ENCODE data around the gene CD300A.
A peak's percentile ranks its signal among the peaks of the same experiment; 100 is the strongest.

CD300A gene

GRCh38 chr17:74441537-74441936 lies 24.9 kb upstream of the CD300A start:
- DNase-seq: no peak

DNA sequence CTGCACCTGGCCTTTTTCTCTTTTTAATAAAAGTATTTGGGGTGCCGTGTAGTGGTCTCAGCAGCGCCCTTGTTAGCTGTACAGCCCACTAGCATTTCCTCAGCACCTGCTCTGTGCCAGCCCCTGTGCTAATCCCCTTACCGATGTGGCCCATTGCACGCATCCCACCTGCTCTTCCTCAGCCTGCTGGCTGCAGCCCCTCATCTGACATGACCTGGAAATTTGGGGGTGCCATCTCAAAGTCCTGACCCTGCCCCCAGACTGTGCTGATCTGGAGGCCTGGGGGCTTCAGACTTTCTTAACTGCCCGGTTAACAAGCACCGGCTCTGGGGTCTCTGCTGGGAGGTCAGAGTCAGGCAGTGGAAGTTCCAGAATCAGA lies 24.2 kb upstream of the CD300A start:
- DNase-seq: no peak

GRCh38 chr17:74442670-74443515 lies 23.5 kb upstream of the CD300A start:
- DNase-seq: no peak

DNA sequence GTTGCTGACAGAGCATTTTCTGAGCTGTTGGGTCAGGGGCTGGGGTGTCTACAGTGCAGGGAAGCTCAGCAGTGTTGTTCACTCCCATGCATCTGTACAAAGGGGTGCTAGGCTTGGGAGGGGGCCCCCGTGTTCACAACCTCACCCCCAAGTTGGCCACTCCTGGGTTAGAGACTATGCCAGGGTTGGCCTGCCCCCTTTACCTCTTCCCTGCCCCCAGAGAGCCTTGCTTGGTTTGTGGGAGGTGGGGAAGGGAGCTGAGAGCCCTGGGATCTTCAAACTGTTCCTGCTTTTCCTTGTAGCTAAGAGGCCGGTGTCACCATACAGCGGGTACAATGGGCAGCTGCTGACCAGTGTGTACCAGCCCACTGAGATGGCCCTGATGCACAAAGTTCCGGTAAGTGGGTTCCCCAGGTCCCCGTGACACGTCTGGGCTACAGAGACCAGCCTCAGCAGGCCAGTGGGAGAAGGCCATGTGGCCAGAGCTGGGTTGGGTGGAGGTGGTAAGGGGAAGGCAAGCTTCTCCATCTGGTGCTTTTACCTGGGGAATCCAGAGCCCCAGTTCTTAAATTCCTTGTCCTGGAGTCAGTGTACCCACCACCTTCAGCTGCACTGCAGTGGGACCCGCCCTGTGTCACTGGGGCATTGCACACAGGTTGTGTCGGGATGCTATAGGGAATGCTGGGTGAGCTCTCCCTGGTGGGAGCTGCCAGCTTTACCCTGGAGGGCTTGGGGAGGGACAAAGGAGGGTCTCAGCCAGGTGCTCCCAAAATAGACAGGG lies 22.7 kb upstream of the CD300A start:
- DNase-seq: no peak

DNA sequence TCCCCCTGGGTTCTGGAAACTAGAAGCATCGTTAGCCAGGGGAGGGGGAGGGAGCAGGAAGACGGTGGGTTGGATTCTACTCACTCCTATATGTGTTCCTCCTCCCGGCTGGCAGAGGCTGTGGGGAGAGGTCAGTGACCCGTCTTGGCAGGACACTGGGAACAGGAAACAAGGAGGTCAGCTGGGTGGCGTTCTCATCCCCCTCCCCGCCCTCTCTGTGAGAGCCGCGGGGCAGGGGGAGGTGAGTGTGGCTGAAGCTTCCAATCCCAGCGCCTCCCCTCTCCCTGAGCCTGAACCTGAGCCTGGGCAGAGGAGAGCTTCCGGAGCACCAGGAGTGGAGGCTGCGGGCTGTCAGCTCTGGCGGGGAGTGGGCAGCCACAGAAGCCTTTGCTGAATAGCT lies 22.0 kb upstream of the CD300A start:
- no peak for DNase-seq

DNA sequence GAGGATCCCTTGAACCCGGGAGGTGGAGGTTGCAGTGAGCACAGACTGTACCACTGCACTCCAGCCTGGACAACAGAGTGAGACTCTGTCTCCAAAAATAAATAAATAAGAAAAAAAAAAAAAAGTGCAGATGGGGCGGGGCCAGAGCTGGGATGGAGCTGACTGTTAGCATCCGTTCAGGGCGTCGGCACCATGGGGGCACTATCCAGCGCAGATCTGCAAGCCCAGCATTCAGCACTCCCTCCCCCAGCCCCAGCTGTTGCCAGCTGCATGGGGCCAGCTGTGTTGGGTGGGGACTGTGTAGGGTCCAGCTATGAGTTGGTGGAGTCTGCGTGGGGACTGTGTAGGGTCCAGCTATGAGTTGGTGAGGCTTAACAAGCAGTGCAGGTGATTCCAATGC lies 21.3 kb upstream of the CD300A start:
- DNase-seq: no peak

DNA sequence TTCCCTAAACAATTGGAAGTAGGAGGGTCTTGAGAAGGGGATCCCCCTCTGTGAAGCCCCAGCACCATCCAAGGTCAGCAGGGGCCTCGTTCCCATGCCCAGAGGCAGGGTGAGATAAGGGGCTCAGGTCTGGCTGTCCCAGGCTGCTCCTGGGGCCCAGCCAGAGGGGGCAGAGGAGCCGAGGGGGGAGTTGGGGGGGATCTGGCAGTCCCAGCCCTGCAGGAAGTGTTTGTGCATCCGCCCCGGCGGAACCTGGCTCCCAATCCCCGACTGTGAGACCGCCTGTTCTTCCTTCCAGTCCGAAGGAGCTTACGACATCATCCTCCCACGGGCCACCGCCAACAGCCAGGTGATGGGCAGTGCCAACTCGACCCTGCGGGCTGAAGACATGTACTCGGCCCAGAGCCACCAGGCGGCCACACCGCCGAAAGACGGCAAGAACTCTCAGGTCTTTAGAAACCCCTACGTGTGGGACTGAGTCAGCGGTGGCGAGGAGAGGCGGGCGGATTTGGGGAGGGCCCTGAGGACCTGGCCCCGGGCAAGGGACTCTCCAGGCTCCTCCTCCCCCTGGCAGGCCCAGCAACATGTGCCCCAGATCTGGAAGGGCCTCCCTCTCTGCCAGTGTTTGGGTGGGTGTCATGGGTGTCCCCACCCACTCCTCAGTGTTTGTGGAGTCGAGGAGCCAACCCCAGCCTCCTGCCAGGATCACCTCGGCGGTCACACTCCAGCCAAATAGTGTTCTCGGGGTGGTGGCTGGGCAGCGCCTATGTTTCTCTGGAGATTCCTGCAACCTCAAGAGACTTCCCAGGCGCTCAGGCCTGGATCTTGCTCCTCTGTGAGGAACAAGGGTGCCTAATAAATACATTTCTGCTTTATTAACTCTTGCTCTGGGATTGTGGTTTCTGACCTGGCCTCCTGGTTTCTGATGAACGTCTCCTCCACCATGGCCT lies 19.6 kb upstream of the CD300A start:
- DNase-seq: no peak

GRCh38 chr17:74447628-74448159 lies 18.7 kb upstream of the CD300A start:
- DNase-seq: no peak

GRCh38 chr17:74448756-74449155 lies 17.7 kb upstream of the CD300A start:
- DNase-seq: no peak

DNA sequence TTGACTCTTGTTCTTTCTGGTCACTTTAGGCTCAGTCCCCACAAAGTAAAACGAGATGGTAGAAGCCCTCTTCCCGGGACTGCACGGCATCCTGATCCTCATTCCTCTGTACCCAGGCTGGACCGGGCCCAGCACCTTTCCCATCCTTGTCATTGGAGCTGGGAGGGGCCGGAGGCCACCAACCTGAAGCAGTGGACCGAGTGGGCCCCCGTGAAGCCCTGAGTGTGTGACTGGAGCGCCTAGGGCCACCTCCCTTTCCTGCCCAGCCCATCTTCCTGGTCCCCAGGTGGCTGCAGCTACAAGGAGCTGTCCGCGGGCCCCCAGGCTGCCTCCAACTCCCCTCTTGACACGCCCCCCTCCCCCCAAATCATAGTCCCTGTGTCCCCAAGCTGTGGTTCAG lies 17.1 kb upstream of the CD300A start:
- no peak for DNase-seq

DNA sequence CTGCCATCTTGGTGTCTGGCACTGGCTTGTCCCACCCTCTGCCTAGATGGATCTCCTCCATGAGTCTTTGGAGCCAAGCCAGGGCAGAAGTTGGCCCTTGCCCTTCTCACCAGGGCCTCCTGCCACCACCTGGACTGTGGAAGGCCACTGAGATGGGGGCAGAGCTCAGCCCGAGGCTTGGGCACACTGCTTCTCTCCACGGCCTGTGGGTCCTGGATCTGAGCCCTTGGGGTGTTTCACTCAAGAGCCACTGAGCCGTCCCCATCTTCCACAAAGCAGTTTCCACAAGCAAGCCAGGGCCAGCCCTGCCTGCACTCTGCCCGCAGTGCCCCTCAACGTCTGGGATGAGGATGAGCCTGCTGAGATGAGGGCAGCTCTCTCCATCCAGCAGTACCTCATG lies 16.7 kb upstream of the CD300A start:
- no peak for DNase-seq

DNA sequence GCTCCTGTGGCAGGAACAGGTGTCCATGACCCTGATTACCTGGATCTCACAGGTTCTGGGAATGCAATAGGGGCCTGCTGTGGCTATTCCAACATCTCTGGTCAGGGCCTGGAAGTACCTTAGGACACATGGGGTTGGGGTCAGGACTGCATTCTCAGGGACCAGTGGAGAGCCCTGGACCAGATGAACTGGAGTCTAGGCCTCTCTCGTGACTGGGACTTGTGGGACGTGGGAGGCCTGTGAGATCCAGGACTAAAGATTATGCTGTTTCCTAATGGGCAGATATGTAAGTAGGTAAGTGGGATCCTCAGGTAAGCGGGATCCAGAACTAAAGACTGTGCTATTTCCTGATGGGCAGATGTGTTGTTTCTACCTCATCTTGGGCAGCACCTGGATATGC lies 16.2 kb upstream of the CD300A start:
- DNase-seq: no peak

GRCh38 chr17:74450925-74451403 lies 15.5 kb upstream of the CD300A start:
- no peak for DNase-seq

- no peak for DNase-seq
Observed at GRCh38 chr17:74451557-74451956, 14.9 kb upstream of the CD300A start.

DNA sequence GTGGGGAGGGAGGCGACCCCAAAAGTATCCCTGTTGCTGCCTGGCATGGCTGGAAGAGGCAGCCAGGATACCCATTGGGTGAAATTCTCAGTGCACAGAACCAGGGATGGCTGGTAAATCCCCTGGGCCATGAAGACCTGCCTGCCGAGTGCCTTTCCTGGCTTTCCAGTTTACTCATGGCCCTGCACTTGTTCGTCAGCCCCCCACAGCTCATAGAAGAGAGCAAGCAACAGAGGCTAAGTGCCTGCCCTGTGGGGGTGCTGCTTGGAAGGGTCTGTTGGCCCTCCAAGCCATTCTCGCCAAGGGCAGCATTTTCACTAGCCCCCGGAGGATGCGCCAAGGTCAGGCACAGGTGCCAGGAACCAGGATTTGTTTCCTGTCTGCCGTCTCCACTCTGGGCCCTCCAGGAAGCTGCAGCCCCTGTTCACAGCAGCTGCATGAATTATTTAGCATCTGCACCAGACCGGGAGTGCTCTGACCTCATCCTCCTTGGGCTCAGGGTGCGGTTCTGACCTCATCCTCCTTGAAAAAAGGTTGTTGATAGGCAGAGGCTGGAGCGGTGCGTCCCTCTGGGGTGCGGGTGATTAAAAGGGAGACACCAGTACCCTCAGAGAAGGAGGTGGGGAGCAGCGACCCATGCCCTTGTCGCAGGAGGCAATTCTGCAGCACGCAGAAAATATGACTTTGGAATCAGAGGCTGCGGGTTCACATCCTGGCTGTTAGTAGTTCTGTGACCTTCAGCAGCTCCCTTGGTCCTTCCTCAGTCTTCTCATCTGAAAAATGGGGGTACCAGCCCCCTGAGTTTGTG lies 14.2 kb upstream of the CD300A start:
- DNase-seq: no peak

- no peak for DNase-seq
Observed at GRCh38 chr17:74452841-74453661, 13.4 kb upstream of the CD300A start.

- DNase-seq: peak; percentile 66
Observed at GRCh38 chr17:74453665-74454196, 12.7 kb upstream of the CD300A start.

- DNase-seq: no peak
Observed at GRCh38 chr17:74454197-74455024, 12.0 kb upstream of the CD300A start.

DNA sequence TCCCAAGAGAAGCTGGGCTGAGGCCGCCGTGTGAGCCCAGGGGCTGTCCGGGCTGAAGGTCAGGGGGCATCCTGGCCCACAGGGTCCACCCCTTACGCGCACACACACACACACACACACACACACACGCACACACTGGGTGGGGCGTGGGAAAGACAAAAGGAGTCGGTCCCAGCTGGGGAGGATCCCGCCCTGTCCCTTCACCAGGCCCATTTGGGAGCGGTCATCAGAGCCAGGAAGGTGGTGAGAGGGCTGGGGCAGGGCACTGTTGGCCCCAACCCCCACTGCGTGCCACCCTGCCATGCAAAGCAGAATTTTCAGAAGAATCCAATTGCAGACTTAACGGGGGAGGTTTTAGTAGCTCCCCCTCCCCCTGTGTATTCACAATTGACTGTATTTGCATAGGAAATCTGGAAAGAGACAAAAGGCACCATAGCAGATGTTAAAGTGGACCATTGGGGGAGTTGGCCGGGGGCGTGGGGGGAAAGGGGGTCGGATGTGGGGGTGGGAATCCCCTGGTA lies 11.3 kb upstream of the CD300A start:
- DNase-seq: no peak

Data from activated gamma-delta T cell (primary cell).